HG03175 (cell line): ENCODE measurements around the gene NUFIP2.
"Not testable (repeated sequence)": the region's sequence is repeated elsewhere in the genome, so short reads cannot be mapped to it uniquely, and the experiment has no call there.

ENCODE experiments used
- ATAC-seq: cut with Tn5 transposase; IDR thresholded peaks from one replicate; pipeline ENCODE4 v1.9.1; 2021; ENCODE audit warnings: mild to moderate bottlenecking, moderate library complexity; ENCODE audit not compliant: unreplicated experiment

Gene NUFIP2

DNA sequence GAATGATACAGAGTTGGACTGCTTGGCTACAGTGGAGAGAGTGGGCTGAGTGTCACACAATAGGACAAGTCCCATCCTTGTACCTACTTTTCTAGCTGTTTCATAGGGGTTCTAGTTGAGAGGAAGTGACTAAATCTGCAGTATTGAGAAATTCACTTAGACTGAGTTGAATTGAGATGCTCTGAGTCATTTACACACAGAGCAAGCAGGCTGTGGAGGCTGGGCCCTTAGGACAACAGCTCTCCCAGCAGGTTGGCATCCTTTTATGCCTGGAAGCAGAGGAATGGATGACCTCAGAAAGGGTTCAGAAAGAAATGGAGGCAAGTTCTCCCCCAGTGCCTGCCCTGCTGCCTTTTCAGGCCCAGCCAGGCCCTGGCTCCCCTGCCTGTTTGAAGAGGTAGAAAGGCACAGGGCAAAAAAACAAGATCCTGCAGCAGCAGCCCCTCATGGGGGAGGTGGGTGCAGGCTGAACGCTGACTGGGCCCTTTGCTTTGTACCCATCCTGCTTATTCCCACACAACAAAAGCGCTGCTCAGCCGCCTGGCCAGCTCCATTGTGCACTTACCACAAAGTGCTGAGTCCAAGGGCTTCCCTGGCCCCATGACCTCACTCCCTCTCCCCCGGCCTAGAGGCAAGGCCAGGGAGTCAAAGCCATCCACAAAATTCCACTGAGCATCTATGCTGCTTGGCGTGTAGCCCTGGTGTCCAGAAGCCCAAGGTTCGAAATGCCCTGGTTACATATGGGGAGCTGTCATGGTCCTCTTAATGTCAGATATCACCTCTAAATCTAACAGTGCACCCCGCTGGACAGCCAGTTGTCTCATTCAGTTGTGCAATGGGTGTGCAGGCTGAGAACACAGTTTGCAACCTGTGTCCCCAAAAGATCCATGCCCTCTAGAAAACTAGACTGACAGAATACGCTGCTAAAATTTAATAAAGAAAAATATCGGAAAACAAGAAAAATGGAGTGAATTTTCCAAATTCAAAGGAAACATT lies 52.7 kb downstream of the NUFIP2 start:
- no peak for ATAC-seq

- no peak for ATAC-seq
These were observed 53.5 kb downstream of the NUFIP2 start for GRCh38 chr17:29240477-29240876.

GRCh38 chr17:29238133-29238850 lies 55.7 kb downstream of the NUFIP2 start:
- ATAC-seq: no peak

- ATAC-seq: no peak
These were observed 56.3 kb downstream of the NUFIP2 start for GRCh38 chr17:29237476-29238132.

- no peak for ATAC-seq
These were observed 58.0 kb downstream of the NUFIP2 start for GRCh38 chr17:29235904-29236303.

GRCh38 chr17:29234972-29235371 lies 59.0 kb downstream of the NUFIP2 start:
- not testable (repeated sequence) for ATAC-seq

DNA sequence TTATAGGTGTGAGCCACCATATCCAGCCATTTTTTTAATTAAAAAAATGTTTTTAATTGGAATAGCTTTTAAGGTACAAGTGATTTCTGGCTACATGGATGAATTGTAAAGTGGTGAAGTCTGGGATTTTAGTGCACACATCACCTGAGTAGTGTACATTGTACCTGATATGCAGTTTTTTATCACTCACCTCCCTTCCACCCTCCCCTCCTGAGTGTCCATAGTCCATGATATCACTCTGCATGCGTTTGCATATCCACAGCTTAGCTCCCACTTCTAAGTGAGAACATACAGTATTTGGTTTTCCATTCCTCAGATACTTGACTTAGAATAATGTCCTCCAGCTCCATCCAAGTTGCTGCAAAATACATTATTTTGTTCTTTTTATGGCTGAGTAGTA lies 60.6 kb downstream of the NUFIP2 start:
- no peak for ATAC-seq

DNA sequence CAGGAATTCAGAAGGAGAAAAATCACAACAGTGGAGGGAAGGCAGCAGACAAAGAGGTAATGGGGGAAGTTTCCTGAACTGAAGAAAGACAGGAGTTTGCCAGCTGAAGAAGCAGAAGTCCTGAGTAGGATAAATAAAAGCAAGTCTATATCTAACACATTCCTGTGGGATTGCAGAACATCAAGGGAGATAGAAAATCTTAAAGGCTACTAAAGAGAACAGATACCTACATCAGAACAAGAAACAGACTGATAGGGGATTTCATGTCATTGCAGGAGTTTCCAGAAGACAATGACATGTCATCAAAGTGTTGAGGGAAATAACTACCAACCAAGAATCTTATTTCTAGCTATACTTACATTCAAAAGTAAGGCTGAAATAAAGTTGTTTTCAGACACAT lies 68.6 kb downstream of the NUFIP2 start:
- no peak for ATAC-seq

DNA sequence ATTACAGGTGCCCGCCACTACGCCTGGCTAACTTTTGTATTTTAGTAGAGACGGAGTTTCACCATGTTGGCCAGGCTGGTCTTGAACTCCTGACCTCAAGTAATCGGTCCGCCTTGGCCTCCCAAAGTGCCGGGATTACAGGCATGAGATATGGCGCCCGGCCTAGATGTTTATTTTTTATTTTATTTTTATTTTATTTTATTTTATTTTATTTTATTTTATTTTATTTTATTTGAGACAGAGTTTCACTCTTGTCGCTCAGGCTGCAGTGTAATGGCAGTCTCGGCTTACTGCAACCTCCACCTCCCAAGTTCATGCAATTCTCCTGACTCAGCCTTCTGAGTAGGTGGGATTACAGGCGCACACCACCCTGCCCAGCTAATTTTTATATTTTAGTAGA lies 72.6 kb downstream of the NUFIP2 start:
- not testable (repeated sequence) for ATAC-seq

DNA sequence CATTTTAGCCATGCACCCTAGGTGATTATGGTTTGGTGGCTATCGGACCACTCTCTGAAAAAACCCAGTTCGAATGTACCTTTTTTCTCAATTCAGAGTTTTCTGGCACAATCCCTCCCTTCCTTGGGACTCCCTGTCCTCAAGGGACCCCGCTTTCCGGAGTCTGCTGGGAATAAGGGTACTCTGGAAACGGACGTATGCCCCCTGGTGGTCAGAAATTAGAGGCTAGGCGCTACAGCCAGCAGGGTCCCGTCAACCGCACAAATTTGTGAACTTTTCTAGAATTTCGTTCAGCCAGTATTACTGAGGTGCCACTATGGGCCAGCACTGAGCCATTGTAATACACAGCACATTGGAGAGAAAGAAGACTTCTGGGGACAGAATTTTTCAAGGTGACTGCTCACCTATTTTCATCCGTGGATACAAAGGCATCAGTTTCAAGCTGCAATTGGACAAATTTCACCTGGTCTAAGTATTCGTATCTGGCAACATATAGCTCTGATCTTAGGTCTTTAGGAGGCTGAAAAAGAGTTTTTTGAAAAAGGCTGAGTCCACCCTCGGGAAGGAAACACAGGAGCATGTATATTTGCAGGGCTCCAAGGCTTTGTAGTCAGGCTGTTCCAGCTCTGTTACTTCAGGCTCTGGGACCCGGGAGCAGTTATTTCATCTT lies 74.4 kb downstream of the NUFIP2 start:
- ATAC-seq: no peak

GRCh38 chr17:29216856-29217255 lies 77.1 kb downstream of the NUFIP2 start:
- ATAC-seq: no peak

DNA sequence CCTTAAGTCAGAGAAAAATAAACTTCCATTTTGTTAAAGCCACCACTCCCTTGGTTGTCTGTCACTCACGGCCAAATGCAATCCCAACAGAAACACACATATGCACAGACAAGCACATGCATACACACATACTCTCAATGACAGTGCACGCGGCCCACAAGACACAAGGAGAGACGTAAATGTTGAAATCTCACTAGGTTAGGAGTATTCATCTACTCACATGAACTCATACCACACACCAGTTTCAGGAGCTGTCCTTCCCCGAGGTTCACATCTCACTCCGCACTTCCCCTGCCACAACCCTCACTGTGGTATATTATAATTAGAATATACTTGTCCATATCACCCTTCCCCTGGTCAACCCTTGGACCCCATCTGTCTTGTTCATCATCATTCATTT lies 77.8 kb downstream of the NUFIP2 start:
- ATAC-seq: no peak

DNA sequence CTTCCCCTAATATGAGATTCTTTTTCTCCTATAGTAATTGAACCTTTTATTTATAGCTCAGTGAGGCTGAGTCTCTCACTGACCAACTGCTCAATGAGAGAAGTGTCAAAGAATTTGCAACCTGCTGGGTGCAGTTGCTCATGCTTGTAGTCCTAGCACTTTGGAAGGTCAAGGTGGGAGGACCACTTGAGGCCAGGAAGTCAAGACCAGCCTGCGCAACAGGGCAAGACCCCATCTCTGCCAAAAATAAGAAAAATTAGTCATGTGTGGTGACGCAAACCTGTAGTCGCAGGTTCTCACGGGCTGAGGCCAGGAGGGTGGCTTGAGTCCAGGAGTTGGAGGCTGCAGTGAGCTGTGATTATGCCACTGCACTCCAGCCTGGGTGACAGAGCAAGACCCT lies 78.2 kb downstream of the NUFIP2 start:
- ATAC-seq: no peak

GRCh38 chr17:29215174-29215573 lies 78.8 kb downstream of the NUFIP2 start:
- no peak for ATAC-seq

DNA sequence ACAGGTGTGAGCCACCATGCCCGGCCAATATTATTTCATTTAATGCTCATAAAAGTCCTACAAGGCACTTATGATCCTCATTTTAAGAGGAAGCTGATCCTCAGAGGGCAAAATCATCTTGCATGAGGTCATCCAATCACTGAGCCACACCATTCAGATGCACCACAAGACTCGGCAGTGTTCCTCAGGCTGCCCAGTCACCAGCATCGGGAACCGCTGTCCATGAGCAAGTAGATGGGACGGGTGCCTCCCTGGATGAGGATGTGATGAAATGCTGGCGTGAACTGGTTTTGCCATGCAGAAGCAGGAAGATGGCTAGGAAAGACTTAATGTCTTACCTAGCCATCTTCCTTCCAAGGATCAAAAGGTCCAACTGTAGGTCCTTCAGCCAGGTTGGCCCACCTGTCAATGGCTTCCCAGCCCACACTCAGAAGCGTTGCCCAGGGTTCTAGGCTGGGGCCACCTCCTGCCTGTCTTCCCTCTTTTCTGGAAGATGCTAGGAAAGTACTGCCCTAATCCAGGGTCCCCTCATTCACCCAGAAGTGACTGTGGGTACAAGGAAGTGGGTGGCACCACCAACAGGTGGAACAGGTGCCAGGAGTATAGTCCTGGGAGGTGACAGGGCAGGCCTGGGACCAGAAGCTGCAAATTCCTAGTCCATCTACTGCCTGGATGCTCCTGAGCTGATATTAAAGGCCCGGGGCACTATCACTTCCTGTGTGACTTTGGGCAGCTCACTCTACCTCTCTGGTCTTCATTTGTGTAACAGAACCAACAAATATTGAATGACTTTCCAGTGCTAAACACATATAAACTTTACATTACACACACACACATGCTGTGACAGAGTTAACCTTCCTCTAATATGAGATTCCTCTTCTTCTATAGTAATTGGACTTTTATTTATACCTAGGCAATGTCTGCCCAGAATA lies 79.5 kb downstream of the NUFIP2 start:
- ATAC-seq: no peak

- no peak for ATAC-seq
These were observed 81.2 kb downstream of the NUFIP2 start for GRCh38 chr17:29212681-29213121.

DNA sequence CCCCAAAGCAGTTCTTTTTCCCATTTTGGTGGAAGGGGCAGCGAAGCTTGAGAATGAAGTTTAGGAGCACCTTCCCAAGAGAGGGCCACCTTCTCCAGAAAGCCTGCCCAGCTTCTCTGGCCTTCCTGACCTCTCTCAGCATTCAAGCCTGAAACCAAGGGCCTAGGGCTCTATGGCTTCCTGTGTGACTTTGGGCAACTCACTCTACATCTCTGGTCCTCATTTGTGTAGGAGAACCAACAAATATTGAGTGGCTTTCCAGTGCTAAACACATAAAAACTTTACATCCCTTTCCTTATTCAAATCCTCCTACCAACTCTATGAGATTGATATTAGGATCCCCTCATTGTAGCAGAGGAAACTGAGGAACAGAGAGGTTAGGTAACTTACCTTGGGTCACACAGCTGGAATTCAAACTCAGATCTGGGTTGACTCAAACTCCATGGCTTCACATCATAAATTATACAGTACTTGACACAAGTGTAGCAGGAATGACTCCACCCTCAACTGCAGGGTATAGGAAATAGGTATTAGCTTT lies 81.8 kb downstream of the NUFIP2 start:
- no peak for ATAC-seq

GRCh38 chr17:29210879-29211278 lies 83.1 kb downstream of the NUFIP2 start:
- ATAC-seq: no peak

GRCh38 chr17:29209073-29209472 lies 84.9 kb downstream of the NUFIP2 start:
- ATAC-seq: no peak
